SK-N-SH treated with all-trans-retinoic acid at 6 μM for 48 hours (cell line): ENCODE measurements around the gene CASQ2.

ENCODE experiments used
- ATAC-seq: fragments of 200-7000 bp; cut with Tn5 transposase; 3 replicates; pipeline ENCODE4 v1.9.1; 2020; ENCODE audit warnings: mild to moderate bottlenecking, moderate library complexity
- ARNTL ChIP-seq: fragments of 450-650 bp; formaldehyde crosslinking; IDR thresholded peaks from 2 replicates; pipeline ENCODE4 v1.5.0; 2020; ENCODE audit warnings: low read depth, mild to moderate bottlenecking, moderate library complexity, borderline replicate concordance
- BACH2 ChIP-seq: fragments of 250-450 bp; sonication (Bioruptor Pico); IDR thresholded peaks from 2 replicates; pipeline ENCODE4 v1.9.0; 2021; ENCODE audit warnings: mild to moderate bottlenecking, borderline replicate concordance
- CSDC2 ChIP-seq: fragments of 250-450 bp; sonication (Bioruptor Pico); IDR thresholded peaks from 2 replicates; pipeline ENCODE4 v1.5.0; 2020; ENCODE audit warnings: mild to moderate bottlenecking, moderate library complexity
- CSRNP3 ChIP-seq: fragments of 250-450 bp; sonication (Bioruptor Pico); IDR thresholded peaks from 2 replicates; pipeline ENCODE4 v1.5.1; 2021; ENCODE audit warnings: mild to moderate bottlenecking, moderate library complexity
- ESRRG ChIP-seq: fragments of 250-450 bp; sonication (Bioruptor Pico); IDR thresholded peaks from 2 replicates; pipeline ENCODE4 v1.6.1; 2021; ENCODE audit warnings: mild to moderate bottlenecking
- GLIS3 ChIP-seq: fragments of 250-450 bp; sonication (Bioruptor Pico); IDR thresholded peaks from 2 replicates; pipeline ENCODE4 v1.5.0; 2020; ENCODE audit warnings: mild to moderate bottlenecking, moderate library complexity
- ISL1 ChIP-seq: fragments of 250-450 bp; sonication (Bioruptor Pico); IDR thresholded peaks from 2 replicates; pipeline ENCODE4 v2.1.2; 2022; ENCODE audit warnings: mild to moderate bottlenecking, moderate library complexity
- OSR1 ChIP-seq: fragments of 250-450 bp; sonication (Bioruptor Pico); IDR thresholded peaks from 2 replicates; pipeline ENCODE4 v1.8.0; 2022; ENCODE audit warnings: moderate library complexity, mild to moderate bottlenecking, inconsistent platforms
- PATZ1 ChIP-seq: fragments of 250-450 bp; sonication (Bioruptor Pico); IDR thresholded peaks from 2 replicates; pipeline ENCODE4 v1.8.0; 2020; ENCODE audit warnings: mild to moderate bottlenecking, moderate library complexity, borderline replicate concordance
- POU6F1 ChIP-seq: fragments of 250-450 bp; sonication (Bioruptor Pico); IDR thresholded peaks from 2 replicates; pipeline ENCODE4 v1.8.0; 2021; ENCODE audit warnings: low read depth, mild to moderate bottlenecking, moderate library complexity, borderline replicate concordance
- PPARA ChIP-seq: fragments of 250-450 bp; sonication (Bioruptor Pico); IDR thresholded peaks from 2 replicates; pipeline ENCODE4 v1.5.0; 2020; ENCODE audit warnings: mild to moderate bottlenecking, borderline replicate concordance
- RARB ChIP-seq: fragments of 250-450 bp; sonication (Bioruptor Pico); IDR thresholded peaks from 2 replicates; pipeline ENCODE4 v1.8.0; 2021; ENCODE audit warnings: mild to moderate bottlenecking, moderate library complexity
- SNAI2 ChIP-seq: fragments of 250-450 bp; sonication (Bioruptor Pico); IDR thresholded peaks from 2 replicates; pipeline ENCODE4 v1.5.0; 2020; ENCODE audit warnings: mild to moderate bottlenecking, moderate library complexity
- TCF4 ChIP-seq: fragments of 250-450 bp; sonication (Bioruptor Pico); IDR thresholded peaks from 2 replicates; pipeline ENCODE4 v1.8.0; 2021; ENCODE audit warnings: mild to moderate bottlenecking, moderate library complexity, borderline replicate concordance
- TOX ChIP-seq: fragments of 250-450 bp; sonication (Bioruptor Pico); IDR thresholded peaks from 2 replicates; pipeline ENCODE4 v1.8.0; 2021; ENCODE audit warnings: mild to moderate bottlenecking, moderate library complexity, borderline replicate concordance
- TSHZ2 ChIP-seq: fragments of 250-450 bp; sonication (Bioruptor Pico); IDR thresholded peaks from 2 replicates; pipeline ENCODE4 v1.5.0; 2020; ENCODE audit warnings: mild to moderate bottlenecking, moderate library complexity
- ZC3H10 ChIP-seq: fragments of 250-450 bp; sonication (Bioruptor Pico); IDR thresholded peaks from 2 replicates; pipeline ENCODE4 v1.5.1; 2021; ENCODE audit warnings: mild to moderate bottlenecking, moderate library complexity
- ZFP3 ChIP-seq: fragments of 250-450 bp; sonication (Bioruptor Pico); IDR thresholded peaks from 2 replicates; pipeline ENCODE4 v1.5.0; 2020; ENCODE audit warnings: mild to moderate bottlenecking, moderate library complexity
- ZFP30 ChIP-seq: fragments of 450-650 bp; formaldehyde crosslinking; IDR thresholded peaks from 2 replicates; pipeline ENCODE4 v1.5.0; 2022; ENCODE audit warnings: mild to moderate bottlenecking, moderate library complexity
- ZNF565 ChIP-seq: fragments of 450-650 bp; formaldehyde crosslinking; conservative IDR thresholded peaks from 2 replicates; pipeline ENCODE4 v1.5.0; 2020; ENCODE audit warnings: low read depth, mild to moderate bottlenecking, moderate library complexity
- ZNF70 ChIP-seq: fragments of 450-650 bp; formaldehyde crosslinking; IDR thresholded peaks from 2 replicates; pipeline ENCODE4 v1.5.0; 2020; ENCODE audit warnings: mild to moderate bottlenecking, moderate library complexity
- ZNF8 ChIP-seq: fragments of 450-650 bp; formaldehyde crosslinking; IDR thresholded peaks from 2 replicates; pipeline ENCODE4 v1.5.0; 2020; ENCODE audit warnings: mild to moderate bottlenecking, moderate library complexity

Gene CASQ2

GRCh38 chr1:115732316-115732715, 36.2 kb downstream of the CASQ2 start:
- ATAC-seq: no peak
- TF ChIP-seq OSR1 (CRISPR knock-in tag) (no peak), PPARA (no peak), CSRNP3 (CRISPR knock-in tag) (no peak), ISL1 (CRISPR knock-in tag) (no peak), SNAI2 (CRISPR knock-in tag) (no peak), TCF4 (CRISPR knock-in tag) (no peak), ESRRG (CRISPR knock-in tag) (no peak), BACH2 (CRISPR knock-in tag) (no peak), PATZ1 (CRISPR knock-in tag) (no peak), TOX (CRISPR knock-in tag) (no peak), ARNTL (CRISPR knock-in tag) (no peak), ZNF565 (no peak), POU6F1 (CRISPR knock-in tag) (no peak), RARB (no peak), TSHZ2 (CRISPR knock-in tag) (no peak), ZC3H10 (CRISPR knock-in tag) (no peak)

- ATAC-seq: no peak
- TF ChIP-seq ISL1 (CRISPR knock-in tag) (no peak), RARB (no peak), ZFP3 (CRISPR knock-in tag) (no peak), PPARA (no peak), ZNF70 (CRISPR knock-in tag) (no peak), ZC3H10 (CRISPR knock-in tag) (no peak), POU6F1 (CRISPR knock-in tag) (no peak), OSR1 (CRISPR knock-in tag) (no peak), ZFP30 (CRISPR knock-in tag) (no peak), ESRRG (CRISPR knock-in tag) (no peak)
These were observed 38.8 kb downstream of the CASQ2 start for GRCh38 chr1:115729756-115730155.

- ATAC-seq: no peak
- TF ChIP-seq ZNF8 (CRISPR knock-in tag): no peak
- TF ChIP-seq TOX (CRISPR knock-in tag): no peak
- no peak for TF ChIP-seq CSRNP3 (CRISPR knock-in tag)
- TF ChIP-seq GLIS3: no peak
- no peak for TF ChIP-seq ZFP30 (CRISPR knock-in tag)
- TF ChIP-seq ZNF70 (CRISPR knock-in tag): no peak
- TF ChIP-seq TCF4 (CRISPR knock-in tag): no peak
- TF ChIP-seq CSDC2 (CRISPR knock-in tag): no peak
- no peak for TF ChIP-seq PATZ1 (CRISPR knock-in tag)
- no peak for TF ChIP-seq POU6F1 (CRISPR knock-in tag)
These were observed 40.2 kb downstream of the CASQ2 start for GRCh38 chr1:115728341-115728740.
